Skin epidermis (tissue), 12 donors: Measurements from ENCODE around the gene SOCS7.

Source experiments
- H3K27ac ChIP-seq, 21 experiments: fragments of 200-600 bp; sonication (generic) in 11 of 21; one replicate each; pipeline ENCODE4 v1.5.0; 2020; ENCODE audit warnings: mild to moderate bottlenecking in 3 of 21, inconsistent platforms in 2 of 21, moderate library complexity in 2 of 21
- H3K4me3 ChIP-seq, 7 experiments: fragments of 200-600 bp; sonication (generic) in 2 of 7; one replicate each; pipeline ENCODE4 v1.5.0; 2020; ENCODE audit warnings: inconsistent platforms in 2 of 7, mild to moderate bottlenecking in 2 of 7, moderate library complexity in 1 of 7

SOCS7 gene

DNA sequence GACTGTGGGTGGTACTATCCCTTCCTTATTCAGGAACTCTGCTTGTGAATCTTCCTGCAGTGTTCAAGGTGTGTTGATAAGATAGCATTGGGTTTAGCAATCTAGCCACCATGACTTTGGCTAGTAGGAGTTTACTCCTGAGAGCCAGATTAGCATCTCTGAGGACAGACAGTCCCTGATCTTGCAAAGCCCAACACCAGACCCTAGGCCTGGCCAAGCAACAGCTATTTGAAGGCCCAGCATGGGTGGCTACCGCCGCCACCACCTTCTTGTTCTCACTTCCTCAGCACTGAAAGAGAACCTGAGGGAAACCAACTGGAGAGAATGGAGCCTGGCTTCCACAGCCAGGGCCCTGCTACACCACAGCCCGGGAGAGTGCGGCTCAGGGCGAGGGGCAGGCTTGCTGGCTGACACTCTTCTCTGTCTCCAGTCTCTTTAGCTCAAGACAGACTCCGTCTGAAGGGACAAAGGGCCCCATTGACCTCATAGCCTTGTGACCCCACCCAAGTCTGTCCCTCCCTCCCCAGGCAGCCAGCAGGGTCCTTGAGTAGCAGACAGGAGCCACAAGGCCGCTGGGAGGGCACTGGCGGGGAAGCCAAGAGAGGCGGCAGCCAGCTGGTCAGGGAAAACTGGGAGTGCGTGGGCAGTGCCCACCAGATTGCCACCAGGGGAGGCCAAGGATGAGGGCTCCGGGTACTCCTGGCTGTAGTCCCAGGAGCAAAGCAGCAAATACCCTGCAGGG is 65.7 kb downstream of the SOCS7 start:
- H3K4me3 ChIP-seq = no peak overlapping the region
- no peak overlapping the region for H3K27ac ChIP-seq

DNA sequence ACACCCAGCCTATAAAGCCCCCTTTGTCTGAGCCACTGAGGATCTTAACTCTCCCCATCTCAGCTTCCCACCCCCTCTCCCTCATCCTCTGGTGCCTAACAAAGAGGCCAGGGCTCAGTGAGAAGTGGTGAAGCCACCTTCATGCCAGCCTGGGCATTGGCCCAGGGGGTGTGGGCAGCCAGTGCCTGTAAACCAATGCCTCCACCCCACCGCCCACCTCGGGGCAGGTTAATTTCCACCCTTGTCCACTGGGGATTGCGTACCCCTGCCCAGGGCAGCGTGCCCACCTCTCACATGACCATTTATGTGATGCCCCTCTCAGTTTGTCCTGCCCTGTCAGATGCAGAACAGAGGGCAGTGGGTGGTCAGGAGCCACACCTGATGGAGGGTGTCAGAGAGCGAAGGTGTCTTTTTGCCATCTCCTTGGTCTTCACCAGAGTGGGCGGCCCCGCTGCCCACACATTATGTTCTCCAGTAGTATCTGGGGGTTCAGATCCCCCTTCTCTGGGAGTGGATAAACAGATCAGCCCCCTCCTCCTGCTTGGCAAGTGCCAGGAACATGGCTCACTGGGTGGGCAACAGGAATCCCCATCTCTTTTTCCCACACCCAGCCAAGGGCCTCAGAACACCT is 66.5 kb downstream of the SOCS7 start:
- Histone ChIP-seq H3K4me3 (no peak overlapping the region), H3K27ac (no peak overlapping the region)

DNA sequence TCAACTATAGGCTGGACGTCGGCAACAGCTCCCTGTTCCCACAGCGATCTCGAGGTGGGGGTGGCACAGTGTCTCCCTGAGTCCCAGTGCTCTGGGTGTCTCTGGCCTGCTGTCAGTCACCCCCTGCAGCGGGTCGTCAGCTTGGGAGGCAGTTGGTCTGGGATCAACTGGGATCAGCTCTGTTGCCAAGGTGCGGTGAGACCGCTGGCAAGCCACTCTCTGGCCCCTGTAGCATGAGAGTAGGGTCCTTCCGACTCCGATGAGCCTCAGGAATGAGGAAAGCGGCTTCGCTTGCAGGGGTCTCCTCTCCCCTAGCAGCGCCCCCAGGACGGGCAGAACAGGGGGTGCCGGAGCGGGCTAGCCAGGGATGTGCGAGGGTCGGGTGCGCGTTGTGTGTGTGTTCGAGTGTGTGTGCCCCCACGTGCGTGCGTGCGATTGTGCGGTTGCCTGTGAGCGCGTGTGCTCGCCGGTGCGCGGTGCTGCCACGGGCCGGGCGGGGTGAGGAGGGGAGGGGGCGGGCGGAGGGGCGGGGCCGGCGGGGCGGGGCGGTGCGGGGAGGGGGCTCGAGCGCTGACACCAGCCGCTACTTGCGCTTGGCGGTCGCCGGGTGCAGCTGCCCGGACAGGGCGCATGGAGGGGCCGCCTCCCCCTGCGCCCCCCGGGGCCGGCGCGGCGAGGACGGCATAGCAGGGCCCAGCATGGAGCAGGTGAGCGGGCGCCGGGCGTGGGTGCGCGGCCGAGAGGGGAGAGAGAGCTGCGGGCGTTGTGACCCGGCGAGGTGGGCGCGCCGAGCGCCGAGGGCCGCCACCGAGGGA is 67.3 kb downstream of the SOCS7 start:
- peak overlapping the region in 3 of 7 experiments; percentile 7 to 31 (median 13) for H3K4me3 ChIP-seq
- no peak overlapping the region for H3K27ac ChIP-seq

DNA sequence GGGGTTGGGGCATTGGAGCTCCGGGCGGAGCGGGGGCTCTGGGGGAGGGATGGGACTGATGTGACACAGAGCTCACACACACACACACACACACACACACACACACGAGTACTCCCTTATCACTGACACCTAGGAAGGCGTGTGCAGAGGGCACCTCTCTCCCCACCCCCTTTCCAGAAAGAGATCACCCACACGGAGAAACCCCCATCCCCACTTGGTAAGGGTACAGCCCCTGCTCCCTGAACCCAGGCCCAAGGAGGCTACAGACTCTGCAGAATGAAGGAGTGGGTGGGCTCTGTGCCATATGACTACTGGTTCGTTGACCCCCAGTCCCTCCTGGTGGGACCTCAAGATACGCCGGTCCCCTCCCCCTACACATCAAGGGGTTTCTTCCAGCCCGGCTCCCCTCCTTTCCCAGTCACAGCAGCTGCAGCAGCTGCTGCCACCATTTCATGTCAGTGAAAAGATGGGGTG is 67.9 kb downstream of the SOCS7 start:
- H3K27ac ChIP-seq = no peak overlapping the region

DNA sequence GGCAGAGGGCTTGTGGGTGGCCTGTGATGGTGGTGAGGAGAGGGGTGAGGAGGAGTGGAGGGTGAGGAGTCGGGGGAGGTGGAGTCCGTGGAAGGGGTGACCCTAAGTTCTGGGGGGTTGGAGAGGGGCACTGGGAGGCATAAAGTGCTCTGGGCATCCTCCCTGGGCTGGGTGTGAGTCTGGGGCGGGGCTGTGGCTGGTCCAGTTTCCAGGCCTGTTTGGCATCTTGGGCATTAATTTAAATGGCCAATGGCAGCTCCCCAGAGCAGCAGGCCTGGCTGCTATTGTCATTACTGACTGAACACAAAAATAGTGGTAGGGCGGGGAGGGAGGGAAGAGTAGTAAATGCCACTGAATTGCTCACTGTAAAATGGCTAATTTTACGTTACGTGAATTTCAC is 68.9 kb downstream of the SOCS7 start:
- Histone ChIP-seq H3K27ac (no peak overlapping the region), H3K4me3 (no peak overlapping the region)

More for the DNA sequence above, 67.9 kb downstream of the SOCS7 start:
- peak overlapping the region in 2 of 7 experiments; percentile 7 to 31 for H3K4me3 ChIP-seq

DNA sequence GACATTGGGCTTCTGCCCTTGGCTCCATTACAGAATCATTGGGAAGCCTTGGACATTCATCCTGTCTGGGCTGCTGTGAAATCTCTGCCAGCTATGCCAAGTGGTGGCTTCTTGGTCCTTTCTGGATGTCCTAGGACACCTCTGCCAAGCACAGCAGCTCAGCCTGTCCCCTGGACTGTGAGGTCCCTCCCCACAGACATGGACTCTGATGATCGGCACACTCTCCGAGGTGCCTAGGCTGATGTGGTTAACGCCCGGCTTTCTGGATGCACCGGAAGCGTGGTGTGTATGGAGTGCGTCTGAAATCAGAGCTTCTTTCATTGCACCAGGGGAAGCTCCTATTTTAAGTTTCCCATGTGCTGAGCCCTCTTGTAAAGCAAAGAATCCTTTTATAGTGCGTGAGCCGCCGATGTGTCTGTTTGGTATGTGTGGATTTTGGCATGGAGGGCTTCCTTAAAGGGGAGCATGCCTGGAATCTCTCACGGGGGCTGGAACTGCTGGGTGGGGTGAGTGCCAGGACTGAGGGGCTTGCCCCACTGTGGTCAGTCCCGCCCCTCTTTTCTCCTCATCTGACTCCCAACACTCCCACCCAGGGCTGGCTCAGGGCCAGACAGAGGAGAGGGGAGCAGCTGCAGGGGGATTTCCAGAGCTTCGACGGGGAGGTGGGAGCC is 69.7 kb downstream of the SOCS7 start:
- no peak overlapping the region for H3K4me3 ChIP-seq

DNA sequence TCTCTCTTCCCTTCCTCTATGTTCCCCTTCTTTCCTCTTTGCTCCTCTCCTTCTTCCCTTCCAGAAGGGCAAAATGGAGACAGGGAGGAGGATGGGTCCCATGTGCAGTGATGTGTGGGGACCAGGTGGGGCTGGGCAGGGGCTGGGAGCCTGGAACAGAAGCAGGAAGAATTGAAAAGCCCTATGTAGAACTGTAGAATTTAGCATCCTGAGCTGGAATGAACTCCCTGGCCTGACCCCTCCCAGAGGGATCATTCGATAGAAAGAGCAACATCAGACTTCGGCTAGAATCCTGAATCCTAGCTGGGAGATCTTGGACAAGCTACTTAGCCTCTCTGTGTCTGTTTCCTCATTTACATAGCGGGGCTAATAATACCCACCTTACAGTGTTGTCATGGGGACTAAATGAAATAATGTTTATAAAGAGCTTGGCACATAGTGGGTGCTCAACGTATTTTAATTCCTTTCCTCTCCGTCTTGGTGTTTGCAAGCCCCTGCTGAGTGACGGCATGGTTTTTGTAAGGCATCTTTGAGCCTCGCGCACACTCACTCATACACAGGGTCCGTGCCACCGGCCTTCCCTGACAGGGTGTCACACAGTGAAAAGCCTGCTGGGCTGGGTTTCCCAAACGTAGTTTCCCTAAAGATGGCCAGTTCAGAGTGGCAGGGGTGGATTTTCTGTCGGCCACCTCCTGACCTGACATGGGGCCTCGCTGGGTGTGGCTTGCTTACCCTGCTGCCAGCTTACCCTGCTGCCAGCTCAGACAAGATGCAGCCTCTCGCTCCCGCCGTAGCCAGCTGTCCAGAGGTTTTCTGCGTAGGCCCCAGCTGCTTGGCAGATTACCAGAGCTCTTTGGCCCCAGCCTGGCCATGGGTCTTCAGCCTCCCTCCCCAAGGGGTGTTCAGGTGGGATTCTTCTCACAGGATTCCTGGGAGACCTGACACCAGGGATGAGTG is 70.5 kb downstream of the SOCS7 start:
- Histone ChIP-seq H3K27ac (no peak overlapping the region), H3K4me3 (no peak overlapping the region)

More for the DNA sequence above, 69.7 kb downstream of the SOCS7 start:
- H3K27ac ChIP-seq = no peak overlapping the region

DNA sequence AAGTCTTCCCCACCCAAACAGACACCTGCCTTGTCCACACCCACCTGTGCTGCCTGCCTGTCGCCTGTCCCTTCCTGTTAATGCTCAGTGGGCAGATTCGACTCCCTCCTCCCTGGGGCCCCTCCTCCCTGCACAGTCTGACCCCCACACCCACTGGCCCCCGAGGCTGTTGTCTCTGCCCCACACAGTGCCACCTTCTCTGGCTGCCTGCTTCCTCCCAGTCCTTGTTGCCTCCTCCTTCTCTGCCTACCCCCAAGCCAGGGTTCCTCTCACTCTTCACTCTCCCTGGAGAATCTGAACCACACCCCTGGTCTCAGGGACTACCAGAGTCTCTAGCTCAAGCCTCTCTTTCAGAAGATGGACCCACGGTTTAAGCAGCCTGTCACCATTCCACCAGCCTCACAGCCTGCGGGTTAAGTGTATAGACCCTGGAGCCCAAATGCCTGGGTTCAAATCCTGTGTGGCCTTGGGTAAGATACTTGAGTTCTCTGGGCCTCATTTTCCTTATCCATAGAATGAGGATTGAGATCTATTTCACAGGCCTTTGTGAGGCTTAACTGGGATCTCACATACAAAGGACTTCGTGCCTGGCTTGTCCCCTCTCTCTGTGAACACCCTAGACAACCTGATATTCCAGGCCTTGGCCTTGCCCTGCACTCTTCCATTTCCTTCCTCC is 72.8 kb downstream of the SOCS7 start:
- H3K27ac ChIP-seq = peak overlapping the region in 6 of 21 experiments; percentile 41 to 73 (median 56)
- no peak overlapping the region for H3K4me3 ChIP-seq

DNA sequence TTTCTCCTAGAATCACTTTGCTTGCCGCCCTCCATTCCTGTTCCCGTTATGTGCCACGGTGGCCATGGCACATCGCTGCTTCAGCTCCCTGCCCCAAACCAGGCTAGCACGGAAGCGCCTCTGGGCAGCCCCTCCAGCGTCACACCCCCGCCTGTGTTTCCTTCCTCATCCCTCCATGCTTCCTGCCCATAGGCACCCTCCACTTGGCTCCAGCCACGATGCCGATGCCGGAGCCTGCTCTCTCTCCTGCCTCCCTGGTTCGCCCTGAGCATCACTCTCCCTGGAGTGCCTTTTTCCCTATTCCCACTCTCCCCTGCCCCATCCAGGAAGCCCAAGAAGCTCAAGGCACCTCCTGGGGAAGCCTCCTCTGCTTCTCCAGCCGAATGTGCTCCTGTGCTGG is 73.4 kb downstream of the SOCS7 start:
- peak overlapping the region in 11 of 21 experiments; percentile 8 to 73 (median 44) for H3K27ac ChIP-seq
- no peak overlapping the region for H3K4me3 ChIP-seq

DNA sequence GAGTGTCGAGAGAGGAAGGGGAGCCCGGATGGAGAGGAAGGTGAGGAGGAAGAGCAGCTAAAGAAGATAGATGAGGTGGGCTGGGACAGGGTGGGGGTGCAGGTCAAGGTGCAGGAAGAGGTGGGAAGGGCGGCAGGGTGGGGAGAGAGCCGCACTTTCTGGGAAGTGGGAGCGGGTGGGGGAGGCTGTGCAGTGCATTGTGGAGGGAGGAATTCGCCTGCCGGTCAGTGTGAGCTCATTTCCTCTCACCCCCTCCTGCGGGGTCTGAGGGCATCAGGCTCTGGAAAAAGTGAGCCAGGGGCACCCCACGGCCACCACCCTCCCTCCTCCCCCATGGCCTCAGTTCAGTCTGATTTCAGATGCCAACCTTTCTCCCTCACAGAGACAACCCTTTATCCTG is 74.1 kb downstream of the SOCS7 start:
- peak overlapping the region in 8 of 21 experiments; percentile 8 to 73 (median 55) for H3K27ac ChIP-seq

DNA sequence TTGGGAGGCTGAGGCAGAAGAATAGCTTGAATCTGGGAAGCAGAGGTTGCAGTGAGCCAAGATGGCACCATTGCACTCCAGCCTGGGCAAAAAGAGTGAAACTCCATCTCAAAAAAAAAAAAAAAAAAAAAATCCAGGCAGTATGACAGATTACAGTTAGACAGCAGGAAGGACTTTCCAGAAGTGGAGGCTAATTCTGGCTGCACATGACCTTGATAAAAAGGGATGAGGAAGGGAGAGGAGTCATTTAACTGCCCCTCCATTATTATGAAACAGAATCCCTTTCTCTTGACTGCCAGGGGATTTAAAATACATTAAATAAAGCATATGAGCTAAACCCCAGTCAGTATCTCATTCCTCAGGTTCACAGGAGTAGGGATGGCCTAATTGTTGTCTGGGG is 74.8 kb downstream of the SOCS7 start:
- no peak overlapping the region for H3K4me3 ChIP-seq
- H3K27ac ChIP-seq = peak overlapping the region in 2 of 21 experiments; percentile 54 to 90

More for the DNA sequence above, 74.1 kb downstream of the SOCS7 start:
- H3K4me3 ChIP-seq = no peak overlapping the region

DNA sequence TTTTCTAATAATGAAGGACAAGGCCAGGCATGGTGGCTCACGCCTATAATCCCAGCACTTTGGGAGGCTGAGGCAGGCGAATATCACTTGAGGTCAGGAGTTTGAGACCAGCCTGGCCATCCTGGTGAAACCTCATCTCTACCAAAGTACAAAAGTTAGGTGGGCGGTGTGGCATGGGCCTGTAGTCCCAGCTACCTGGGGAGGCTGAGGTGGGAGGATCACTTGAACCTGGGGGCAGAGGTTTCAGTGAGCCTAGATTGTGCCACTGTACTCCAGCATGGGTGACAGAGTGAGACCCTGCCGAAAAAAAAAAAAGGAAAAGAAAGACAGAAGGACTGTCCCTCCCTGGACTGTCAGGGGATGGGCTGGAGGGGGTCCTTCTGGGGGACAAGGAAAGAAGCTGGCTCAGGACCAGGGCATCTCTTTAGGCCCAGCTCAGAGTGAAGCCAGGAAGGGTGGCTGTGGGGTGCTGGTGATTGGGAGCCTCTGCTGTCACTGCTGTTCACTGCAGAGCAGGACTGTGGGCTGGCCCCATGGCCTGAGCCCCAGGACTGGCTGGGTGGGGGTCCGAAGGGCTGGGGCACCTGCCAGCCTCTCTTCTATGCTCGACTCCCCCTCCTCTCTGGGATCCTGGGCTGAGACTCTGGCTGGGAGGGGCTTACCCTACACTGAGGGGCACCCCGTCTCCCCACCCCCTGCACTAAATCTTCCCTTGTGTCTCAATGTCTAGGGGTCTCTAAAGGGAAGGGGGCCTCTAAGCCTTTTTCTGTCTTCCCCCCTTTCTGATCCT is 75.7 kb downstream of the SOCS7 start:
- Histone ChIP-seq H3K4me3 (peak overlapping the region in 6 of 7 experiments; percentile 68 to 96 (median 93)), H3K27ac (peak overlapping the region in 18 of 21 experiments; percentile 59 to 96 (median 88))

DNA sequence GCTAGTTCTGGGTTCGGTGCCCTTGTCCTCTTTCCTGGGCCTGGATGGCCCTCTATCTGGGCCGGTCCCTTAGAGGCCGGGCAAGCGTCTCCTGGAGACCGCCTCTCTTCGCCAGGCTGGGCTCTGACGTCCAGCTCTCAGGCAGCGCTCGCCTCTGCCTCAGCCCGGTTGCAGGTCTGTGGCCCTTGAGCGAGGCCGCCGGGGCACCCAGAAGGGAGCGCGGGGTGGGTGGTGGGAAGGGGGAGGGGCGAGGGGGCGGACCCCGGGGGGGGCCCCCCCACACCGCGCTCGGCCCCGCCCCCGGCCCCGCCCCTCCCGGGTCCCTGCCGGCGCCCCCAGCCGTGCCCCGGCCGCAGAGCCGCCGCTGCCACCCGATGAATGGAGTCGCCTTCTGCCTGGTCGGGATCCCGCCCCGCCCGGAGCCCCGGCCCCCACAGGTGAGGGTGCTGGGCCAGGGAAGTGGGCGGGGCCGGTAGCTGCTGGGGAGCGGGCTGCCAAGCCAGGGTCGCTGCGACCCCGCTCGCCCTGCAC is 76.5 kb downstream of the SOCS7 start, which contains the start of gene ARHGAP23:
Gene ARHGAP23 (plus strand): TSS at position 353 of the 531 bp plus-strand sequence. CDS start 22 bp downstream, at position 375.
- Histone ChIP-seq H3K4me3 (peak within 1 kb of the TSS; percentile 68 to 96 (median 93)), H3K27ac (peak within 1 kb of the TSS; percentile 16 to 96 (median 86))

DNA sequence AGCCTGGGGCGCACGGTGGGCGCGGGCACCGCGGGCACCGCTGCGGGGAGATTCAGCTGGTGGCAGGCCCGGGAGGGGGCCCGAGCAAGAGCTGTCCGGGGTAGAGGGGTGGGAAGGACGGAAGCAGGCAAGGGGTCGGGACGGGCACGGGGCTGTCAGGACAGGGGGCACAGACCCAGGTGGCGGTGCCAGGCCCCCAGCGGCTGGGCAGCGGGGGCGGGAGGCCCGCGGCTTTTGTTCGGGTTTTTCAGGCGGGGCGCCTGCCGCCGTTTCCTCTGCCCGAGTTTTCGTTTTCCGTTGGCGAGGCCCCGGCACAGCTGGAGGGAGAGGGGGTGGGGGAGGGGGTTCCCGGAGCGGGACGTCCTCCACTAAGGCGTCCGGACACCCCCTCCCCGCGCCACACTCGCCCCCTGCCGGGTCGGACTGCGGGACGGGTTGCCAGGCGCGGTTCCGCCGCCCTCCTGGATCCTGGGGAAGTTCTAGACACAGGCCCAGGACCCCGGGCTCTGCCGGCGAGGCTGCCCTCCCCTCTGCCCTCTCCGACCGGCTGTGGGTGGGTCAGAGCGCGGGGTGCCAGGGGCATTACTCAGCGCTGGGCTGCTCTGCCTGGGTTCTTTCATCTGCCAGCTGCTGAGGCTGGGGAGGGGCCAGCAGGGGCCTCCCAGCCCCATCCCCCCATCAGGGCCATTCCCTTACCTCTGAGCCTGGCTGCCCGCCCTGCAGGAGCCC is 77.2 kb downstream of the SOCS7 start:
- Histone ChIP-seq H3K4me3 (peak overlapping the region; percentile 68 to 96 (median 93)), H3K27ac (peak overlapping the region; percentile 16 to 96 (median 86))

DNA sequence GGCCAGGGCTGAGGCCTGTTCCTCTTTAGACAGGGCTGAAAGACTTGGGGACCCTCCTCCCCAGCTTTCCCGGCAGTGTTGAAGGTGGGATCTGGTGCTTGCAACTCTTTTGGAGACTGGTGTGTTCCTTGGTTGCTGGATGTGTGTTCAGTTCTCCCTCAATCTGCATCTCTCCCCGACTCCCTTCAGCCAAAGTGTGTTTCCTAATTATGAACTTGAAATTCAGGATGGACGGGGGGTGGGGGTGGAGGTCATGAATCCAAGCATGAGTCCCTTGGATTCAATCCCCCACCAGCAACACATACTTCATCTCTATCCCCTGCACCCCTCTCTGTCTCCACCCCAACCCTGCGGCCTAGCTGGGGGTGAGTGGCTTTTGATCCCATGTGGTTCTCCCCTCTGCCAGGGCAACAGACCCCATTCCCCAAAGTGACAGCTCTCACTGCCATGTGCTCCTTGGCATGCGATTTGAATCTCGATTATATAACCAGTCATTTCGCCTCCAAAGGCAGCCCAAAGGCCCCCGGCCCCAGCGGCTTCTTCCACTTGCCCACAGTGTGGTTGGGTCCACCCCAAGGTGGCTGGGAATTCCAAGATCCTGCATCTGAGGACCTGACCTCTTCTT is 77.9 kb downstream of the SOCS7 start:
- Histone ChIP-seq H3K4me3 (peak overlapping the region; percentile 68 to 96 (median 93)), H3K27ac (peak overlapping the region in 19 of 21 experiments; percentile 64 to 96 (median 88))
